ENCODE results near the gene MBTPS1. TPM values are rescaled to one million over a fixed set of nuclear protein-coding genes. Genes with fewer than 3 reads are reported as not detected.

Gene MBTPS1
- total and polyA plus RNA-seq, 11 donors = 37.2 to 91.4 (median 67.7) TPM

DNA sequence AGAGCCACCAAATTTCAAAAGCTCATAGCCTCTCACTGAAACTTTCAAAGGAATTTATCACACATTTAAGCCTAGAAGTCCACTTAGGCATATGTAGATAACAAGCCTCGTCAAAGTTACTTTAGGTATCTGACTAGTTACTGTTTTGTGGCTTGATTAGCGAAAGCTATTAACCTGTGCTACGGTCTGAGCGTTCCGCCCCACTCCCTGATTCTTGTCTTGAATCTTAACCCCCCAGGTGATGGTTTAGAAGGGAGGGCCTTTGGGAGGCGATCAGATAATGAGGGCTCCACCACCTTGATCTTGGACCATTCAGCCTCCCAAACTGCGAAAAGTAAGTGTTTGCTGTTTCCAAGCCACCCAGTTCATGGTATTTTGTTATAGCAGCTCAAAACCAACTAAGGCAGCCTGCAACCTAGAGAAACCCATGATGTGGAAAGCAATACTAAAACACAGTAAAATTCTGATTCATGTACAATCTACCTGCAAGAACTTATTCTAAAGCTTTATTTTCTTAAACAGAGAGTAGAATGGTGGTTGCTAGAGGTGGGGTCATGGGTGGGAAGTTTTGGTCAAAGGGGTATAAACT, 21.1 kb upstream of the MBTPS1 start:
- TF ChIP-seq POLR2A (IDR thresholded peaks at IDR 0.05) = no peak
- TF ChIP-seq, protein P1, sequence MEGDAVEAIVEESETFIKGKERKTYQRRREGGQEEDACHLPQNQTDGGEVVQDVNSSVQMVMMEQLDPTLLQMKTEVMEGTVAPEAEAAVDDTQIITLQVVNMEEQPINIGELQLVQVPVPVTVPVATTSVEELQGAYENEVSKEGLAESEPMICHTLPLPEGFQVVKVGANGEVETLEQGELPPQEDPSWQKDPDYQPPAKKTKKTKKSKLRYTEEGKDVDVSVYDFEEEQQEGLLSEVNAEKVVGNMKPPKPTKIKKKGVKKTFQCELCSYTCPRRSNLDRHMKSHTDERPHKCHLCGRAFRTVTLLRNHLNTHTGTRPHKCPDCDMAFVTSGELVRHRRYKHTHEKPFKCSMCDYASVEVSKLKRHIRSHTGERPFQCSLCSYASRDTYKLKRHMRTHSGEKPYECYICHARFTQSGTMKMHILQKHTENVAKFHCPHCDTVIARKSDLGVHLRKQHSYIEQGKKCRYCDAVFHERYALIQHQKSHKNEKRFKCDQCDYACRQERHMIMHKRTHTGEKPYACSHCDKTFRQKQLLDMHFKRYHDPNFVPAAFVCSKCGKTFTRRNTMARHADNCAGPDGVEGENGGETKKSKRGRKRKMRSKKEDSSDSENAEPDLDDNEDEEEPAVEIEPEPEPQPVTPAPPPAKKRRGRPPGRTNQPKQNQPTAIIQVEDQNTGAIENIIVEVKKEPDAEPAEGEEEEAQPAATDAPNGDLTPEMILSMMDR (IDR thresholded peaks at IDR 0.05) = no peak
- Histone ChIP-seq H3K9me3 (no peaks in the 10 kb centered on the region), H3K27me3 (no peaks in the 10 kb centered on the region), H3K36me3 (no peaks in the 10 kb centered on the region), H3K27ac (peak overlapping the region in 6 of 12 donors; percentile 70 to 86 (median 82)), H3K4me1 (peaks cover 0 to 29% (median 6%) of the 10 kb centered on the region in 12 donors), H3K4me3 (no peak overlapping the region)
- DNase-seq (no peak), ATAC-seq (no peak)
- intact Hi-C loops (cut with DNase I) = loop anchor here in 2 of 10 donors (2.0 kb wide), 1 partner anchor 21 kb away; the partner anchor contains the start of gene MBTPS1 (in 2 of the 2)
- 72 to 87% (median 80%) methylated on average over 7 of the region's 7 CpGs for WGBS, 4 donors

- Histone ChIP-seq H3K27me3 (no peaks in the 10 kb centered on the region), H3K36me3 (no peaks in the 10 kb centered on the region), H3K4me1 (peaks cover 0 to 29% (median 6%) of the 10 kb centered on the region in 12 donors), H3K9me3 (no peaks in the 10 kb centered on the region), H3K27ac (peak overlapping the region in 2 of 12 donors; percentile 80 to 81), H3K4me3 (no peak overlapping the region)
- intact Hi-C loops (cut with DNase I) = no loop called here
- DNase-seq = no peak
- peak in 1 of 4 donors; percentile 9 for ATAC-seq
- 84 to 90% (median 87%) methylated on average over 8 of the region's 8 CpGs for WGBS, 4 donors
- TF ChIP-seq, protein P1 (IDR thresholded peaks at IDR 0.05) = no peak
- TF ChIP-seq POLR2A (IDR thresholded peaks at IDR 0.05) = no peak
Observed at GRCh38 chr16:84137287-84137686, 20.5 kb upstream of the MBTPS1 start.

GRCh38 chr16:84136331-84137125, 19.8 kb upstream of the MBTPS1 start:
- Histone ChIP-seq H3K4me1 (peaks cover 0 to 29% (median 6%) of the 10 kb centered on the region in 12 donors), H3K27ac (peak overlapping the region in 1 of 12 donors; percentile 8), H3K27me3 (no peaks in the 10 kb centered on the region), H3K36me3 (no peaks in the 10 kb centered on the region), H3K9me3 (no peaks in the 10 kb centered on the region), H3K4me3 (no peak overlapping the region)
- DNase-seq (no peak), ATAC-seq (no peak)
- WGBS, 4 donors = 91 to 95% (median 93%) methylated on average over 11 of the region's 11 CpGs
- TF ChIP-seq POLR2A (IDR thresholded peaks at IDR 0.05) = no peak
- TF ChIP-seq, protein P1 (IDR thresholded peaks at IDR 0.05) = no peak
- intact Hi-C loops (cut with DNase I) = no loop called here

Measured in heart left ventricle (tissue), 16 donors.